H1 (cell line): ENCODE data around the gene NOP16. TPM values are rescaled to one million over a fixed set of nuclear protein-coding genes. Genes with fewer than 3 reads are reported as not detected.

ENCODE experiments used
- ASH2L ChIP-seq: fragments of 200-600, 300-600 bp; sonication (generic); IDR thresholded peaks from one replicate; pipeline ENCODE4 v1.7.1; 2017; ENCODE audit warnings: low read length
- BRCA1 ChIP-seq: IDR thresholded peaks from 2 replicates; pipeline ENCODE4 v1.6.1; 2012; ENCODE audit warnings: low read depth, low read length, improper control_type of control experiment
- CHD7 ChIP-seq: fragments of 300-600 bp; sonication (generic); IDR thresholded peaks from 2 replicates; pipeline ENCODE4 v1.7.1; 2012; ENCODE audit warnings: low read length, moderate library complexity, mild to moderate bottlenecking, inconsistent platforms; ENCODE audit not compliant: insufficient replicate concordance
- RXRA ChIP-seq: IDR thresholded peaks from 2 replicates; pipeline ENCODE4 v1.6.1; 2011; ENCODE audit warnings: low read depth, mild to moderate bottlenecking, low read length, moderate library complexity; ENCODE audit not compliant: insufficient read depth
- SP1 ChIP-seq: IDR thresholded peaks from 2 replicates; pipeline ENCODE4 v1.6.1; 2011; ENCODE audit warnings: low read depth, low read length
- TAF1 ChIP-seq: IDR thresholded peaks from 2 replicates; pipeline ENCODE4 v1.6.1; 2011; ENCODE audit warnings: mild to moderate bottlenecking, low read depth, low read length
- polyA plus RNA-seq, 7 experiments: library from polyadenylated mRNA; depleted of rRNA in 3 of 7; stranded (reverse) in 5 of 7; unstranded in 2 of 7; fragments of >200 nt in 5 of 7; fragments of 200-250 nt in 2 of 7; gene quantifications; 1 replicate in 5 of 7; 2 replicates in 1 of 7; 4 replicates in 1 of 7; pipeline versions ENCODE4 v1.2.1 to v1.2.3, GENCODE V29; 2011 to 2013; ENCODE audit warnings: missing spikeins in 2 of 7, mixed read lengths in 2 of 7
- total RNA-seq: library from RNA; stranded (reverse); fragmentation: NEBNext Ultra II Directional; extraction: Animal tissue kit (Norgen Biotek cat#: 25700); gene quantifications from 2 replicates; pipeline ENCODE4 v1.2.1, GENCODE V29; 2021

Gene NOP16
- total and polyA plus RNA-seq, 2 of the 8 experiments (the other 6 are each of a cell fraction or from before 2014, with no cell fraction given), result 46.9 to 65.2 TPM

- TF ChIP-seq RXRA (no peak), SP1 (no peak), CHD7 (no peak), BRCA1 (no peak), TAF1 (no peak), ASH2L (no peak)
- TF ChIP-seq, all 59 proteins: peak for 0
Measured at GRCh38 chr5:176425138-176425537, 36.7 kb upstream of the NOP16 start (continued).
